OCI-LY1 (cell line): ENCODE measurements around the gene LPCAT2.

Experiments
- EZH2 ChIP-seq: fragments of 200-600 bp; sonication (generic), shearing (Covaris generic); IDR thresholded peaks from 2 replicates; pipeline ENCODE4 v1.8.0; 2017; ENCODE audit warnings: borderline replicate concordance, mixed run types, mild to moderate bottlenecking, antibody characterized with exemption, low read length, moderate library complexity, mixed read lengths
- TF ChIP-seq, protein P1 (sequence below): fragments of 200-600 bp; sonication (generic), shearing (Covaris generic); IDR thresholded peaks from 2 replicates; pipeline ENCODE4 v1.5.1; 2017; ENCODE audit warnings: mild to moderate bottlenecking, antibody characterized with exemption, low read length, moderate library complexity, mixed read lengths

DNA sequence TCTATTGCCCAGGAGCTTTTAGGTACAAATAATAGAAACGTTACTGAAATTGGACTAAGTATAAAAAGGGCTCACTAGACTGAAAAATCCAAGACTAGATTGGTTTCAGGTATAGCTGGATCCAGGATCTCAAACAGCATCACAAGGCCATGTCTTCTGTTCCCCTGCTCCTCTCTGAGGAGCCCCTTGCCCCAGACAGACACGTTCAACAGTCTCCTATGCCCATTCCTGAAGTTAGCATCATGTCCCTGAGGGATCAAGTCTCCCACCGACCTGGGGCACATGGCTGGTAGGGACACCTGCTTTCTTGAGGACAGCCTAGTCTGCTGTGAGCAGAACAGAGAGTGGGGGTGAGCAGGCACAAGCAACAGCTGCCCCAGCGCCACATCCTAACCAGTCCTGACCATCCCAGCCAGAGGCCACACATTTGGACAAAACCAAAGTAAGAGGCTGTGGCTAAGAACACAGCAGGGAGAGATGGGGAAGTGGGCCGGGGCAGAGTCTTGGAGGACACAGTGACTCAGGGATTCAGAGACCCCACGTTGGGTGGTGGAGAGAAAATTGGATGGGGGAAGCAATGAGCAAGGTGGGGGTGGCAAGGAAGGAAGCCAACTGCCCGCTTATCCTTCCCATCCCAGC is 40.4 kb upstream of the LPCAT2 start:
- TF ChIP-seq, protein P1, sequence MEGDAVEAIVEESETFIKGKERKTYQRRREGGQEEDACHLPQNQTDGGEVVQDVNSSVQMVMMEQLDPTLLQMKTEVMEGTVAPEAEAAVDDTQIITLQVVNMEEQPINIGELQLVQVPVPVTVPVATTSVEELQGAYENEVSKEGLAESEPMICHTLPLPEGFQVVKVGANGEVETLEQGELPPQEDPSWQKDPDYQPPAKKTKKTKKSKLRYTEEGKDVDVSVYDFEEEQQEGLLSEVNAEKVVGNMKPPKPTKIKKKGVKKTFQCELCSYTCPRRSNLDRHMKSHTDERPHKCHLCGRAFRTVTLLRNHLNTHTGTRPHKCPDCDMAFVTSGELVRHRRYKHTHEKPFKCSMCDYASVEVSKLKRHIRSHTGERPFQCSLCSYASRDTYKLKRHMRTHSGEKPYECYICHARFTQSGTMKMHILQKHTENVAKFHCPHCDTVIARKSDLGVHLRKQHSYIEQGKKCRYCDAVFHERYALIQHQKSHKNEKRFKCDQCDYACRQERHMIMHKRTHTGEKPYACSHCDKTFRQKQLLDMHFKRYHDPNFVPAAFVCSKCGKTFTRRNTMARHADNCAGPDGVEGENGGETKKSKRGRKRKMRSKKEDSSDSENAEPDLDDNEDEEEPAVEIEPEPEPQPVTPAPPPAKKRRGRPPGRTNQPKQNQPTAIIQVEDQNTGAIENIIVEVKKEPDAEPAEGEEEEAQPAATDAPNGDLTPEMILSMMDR, result no peak
- TF ChIP-seq EZH2, result no peak
